Stimulated activated CD8-positive, alpha-beta memory T cell treated with anti-CD3 and anti-CD28 coated beads, Interleukin-12 subunit alpha, Interleukin-12 subunit beta, amount 100 ng/mL, for 4 hours (primary cell): ENCODE results near the gene HOXA1.

Experiments used
- DNase-seq: peaks from one replicate; pipeline ENCODE4 v3.0.0-alpha.2; 2020; ENCODE audit warnings: low read depth

The HOXA1 gene

GRCh38 chr7:27092819-27093110 lies 3.0 kb downstream of the HOXA1 start:
- DNase-seq: no peak

- no peak for DNase-seq
These were observed 3.6 kb downstream of the HOXA1 start for GRCh38 chr7:27091941-27092818.

- no peak for DNase-seq
These were observed 4.7 kb downstream of the HOXA1 start for GRCh38 chr7:27091105-27091504.

GRCh38 chr7:27088002-27088922 lies 7.5 kb downstream of the HOXA1 start:
- DNase-seq: no peak

GRCh38 chr7:27083646-27084045 lies 12.2 kb downstream of the HOXA1 start:
- DNase-seq: no peak

- DNase-seq: no peak
These were observed 13.6 kb downstream of the HOXA1 start for GRCh38 chr7:27082171-27082570.

- no peak for DNase-seq
These were observed 14.9 kb downstream of the HOXA1 start for GRCh38 chr7:27080844-27081436.

GRCh38 chr7:27079234-27079975 lies 16.4 kb downstream of the HOXA1 start:
- no peak for DNase-seq

- DNase-seq: no peak
These were observed 17.1 kb downstream of the HOXA1 start for GRCh38 chr7:27078616-27079233.

- no peak for DNase-seq
These were observed 22.7 kb downstream of the HOXA1 start for GRCh38 chr7:27073076-27073475.

GRCh38 chr7:27071622-27072390 lies 24.0 kb downstream of the HOXA1 start:
- DNase-seq: no peak

GRCh38 chr7:27068259-27068658 lies 27.5 kb downstream of the HOXA1 start:
- DNase-seq: no peak

- DNase-seq: no peak
These were observed 29.7 kb downstream of the HOXA1 start for GRCh38 chr7:27066148-27066547.

- no peak for DNase-seq
These were observed 30.1 kb downstream of the HOXA1 start for GRCh38 chr7:27065709-27066108.

- no peak for DNase-seq
These were observed 31.1 kb downstream of the HOXA1 start for GRCh38 chr7:27064661-27065060.

- DNase-seq: no peak
These were observed 31.6 kb downstream of the HOXA1 start for GRCh38 chr7:27064159-27064558.

- no peak for DNase-seq
These were observed 32.9 kb downstream of the HOXA1 start for GRCh38 chr7:27062946-27063345.

GRCh38 chr7:27053153-27053552 lies 42.6 kb downstream of the HOXA1 start:
- DNase-seq: no peak

- DNase-seq: no peak
These were observed 44.3 kb downstream of the HOXA1 start for GRCh38 chr7:27051451-27051850.

GRCh38 chr7:27048438-27048837 lies 47.4 kb downstream of the HOXA1 start:
- no peak for DNase-seq
